Activated naive CD4-positive, alpha-beta T cell treated with anti-CD3 and anti-CD28 coated beads, Interleukin-2, amount 50 U/mL, for 16 hours (primary cell): ENCODE results near the gene CIZ1.

Source experiments
- DNase-seq: peaks from one replicate; pipeline ENCODE4 v3.0.0-alpha.2; 2020

Gene CIZ1

GRCh38 chr9:128121924-128122808 lies 69.2 kb downstream of the CIZ1 start:
- DNase-seq: no peak

- no peak for DNase-seq
Measured at GRCh38 chr9:128121466-128121810, 69.9 kb downstream of the CIZ1 start.

GRCh38 chr9:128120741-128121465 lies 70.5 kb downstream of the CIZ1 start:
- DNase-seq: no peak

- no peak for DNase-seq
Measured at GRCh38 chr9:128120061-128120740, 71.2 kb downstream of the CIZ1 start.

GRCh38 chr9:128118971-128119665 lies 72.3 kb downstream of the CIZ1 start:
- DNase-seq: no peak

GRCh38 chr9:128118472-128118857 lies 72.9 kb downstream of the CIZ1 start:
- no peak for DNase-seq

GRCh38 chr9:128117613-128118471 lies 73.5 kb downstream of the CIZ1 start:
- peak; percentile 96 for DNase-seq

GRCh38 chr9:128116104-128117083 lies 75.0 kb downstream of the CIZ1 start:
- DNase-seq: no peak
